ENCODE measurements around the gene ZSWIM4. TPM values are rescaled to one million over a fixed set of nuclear protein-coding genes. Genes with fewer than 3 reads are reported as not detected.

Gene ZSWIM4
- total and polyA plus RNA-seq, 10 of the 15 experiments (the other 5 are each of a cell fraction or from before 2014, with no cell fraction given) = 0.73 to 11.1 (median 1.8) TPM; not detected in 2

DNA sequence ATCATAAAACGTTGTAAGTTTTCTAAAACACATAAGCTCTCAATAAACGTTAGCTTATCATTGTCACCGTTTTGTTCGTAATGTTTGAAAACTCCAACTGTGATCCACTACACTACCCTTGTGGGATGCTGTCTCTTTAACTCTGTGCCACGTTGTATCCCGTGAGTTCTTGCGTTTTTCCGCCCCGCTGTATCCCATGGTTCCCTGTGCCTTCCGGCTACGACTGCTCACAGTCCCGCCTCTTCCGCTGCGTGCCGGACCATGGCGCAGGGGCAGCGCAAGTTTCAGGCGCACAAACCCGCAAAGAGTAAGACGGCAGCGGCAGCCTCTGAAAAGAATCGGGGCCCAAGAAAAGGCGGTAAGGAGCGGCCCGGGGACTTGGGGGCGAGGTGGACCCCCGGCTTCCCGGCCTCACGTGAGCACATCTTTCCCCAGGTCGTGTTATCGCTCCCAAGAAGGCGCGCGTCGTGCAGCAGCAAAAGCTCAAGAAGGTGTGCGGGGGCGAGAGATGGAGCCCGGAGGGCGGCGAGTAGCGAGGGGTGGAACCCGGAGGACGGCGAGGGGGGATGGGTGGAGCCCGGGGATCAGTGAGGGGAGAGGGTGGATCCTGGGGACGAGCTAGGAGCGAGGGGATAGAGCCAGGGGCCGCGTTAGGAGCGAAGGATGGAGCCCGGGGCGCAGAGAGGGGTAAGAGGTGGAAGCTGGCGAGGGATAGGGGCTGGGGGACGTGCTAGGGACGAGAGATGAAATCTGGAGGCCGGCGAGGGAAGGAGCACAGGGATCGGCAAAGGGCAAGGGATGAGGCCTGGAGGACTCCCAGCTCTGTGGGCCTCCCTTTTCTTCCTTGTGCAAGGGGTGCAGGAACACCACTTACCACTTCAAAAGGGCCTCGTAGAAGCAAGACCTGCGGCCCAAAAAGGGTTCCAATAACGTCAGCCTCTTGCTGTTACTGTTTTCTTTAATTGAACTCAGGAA, 20.7 kb upstream of the ZSWIM4 start, which contains the start of gene C19orf53 (continued):
- peak; percentile 96 for TF ChIP-seq SMAD5 (IDR thresholded peaks at IDR 0.05; ENCODE audit: low read depth)
- TF ChIP-seq ZNF622 (IDR thresholded peaks at IDR 0.05) = no peak
- peak; percentile 89; the same call in 1 of the 2 replicates for TF ChIP-seq TAF1 (IDR thresholded peaks at IDR 0.05; ENCODE audit: borderline replicate concordance, low read depth, low read length)
- TF ChIP-seq STAT3 (IDR thresholded peaks at IDR 0.05; ENCODE audit: low read depth, low read length) = 0 out of 2 replicates have a peak, but pooled peaks have one; percentile 82
- TF ChIP-seq HDAC2 (IDR thresholded peaks at IDR 0.05) = 0 out of 2 replicates have a peak, but pooled peaks have one; percentile 81
- TF ChIP-seq KAT2A (conservative IDR thresholded peaks at IDR 0.05; ENCODE audit: control insufficient read depth, low read depth, low read length) = no peak
- no peak for TF ChIP-seq CUX1 (IDR thresholded peaks at IDR 0.05; ENCODE audit: insufficient replicate concordance, low read depth, low read length)
- peak; percentile 97 for TF ChIP-seq ZBTB40 (IDR thresholded peaks at IDR 0.05; ENCODE audit: borderline replicate concordance)
- TF ChIP-seq, protein P1, sequence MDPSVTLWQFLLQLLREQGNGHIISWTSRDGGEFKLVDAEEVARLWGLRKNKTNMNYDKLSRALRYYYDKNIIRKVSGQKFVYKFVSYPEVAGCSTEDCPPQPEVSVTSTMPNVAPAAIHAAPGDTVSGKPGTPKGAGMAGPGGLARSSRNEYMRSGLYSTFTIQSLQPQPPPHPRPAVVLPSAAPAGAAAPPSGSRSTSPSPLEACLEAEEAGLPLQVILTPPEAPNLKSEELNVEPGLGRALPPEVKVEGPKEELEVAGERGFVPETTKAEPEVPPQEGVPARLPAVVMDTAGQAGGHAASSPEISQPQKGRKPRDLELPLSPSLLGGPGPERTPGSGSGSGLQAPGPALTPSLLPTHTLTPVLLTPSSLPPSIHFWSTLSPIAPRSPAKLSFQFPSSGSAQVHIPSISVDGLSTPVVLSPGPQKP (IDR thresholded peaks at IDR 0.05; ENCODE audit: low read depth, low read length) = peak; percentile 83
- TF ChIP-seq NBN (IDR thresholded peaks at IDR 0.05) = peak; percentile 91
- no peak; the same call in 1 of the 2 replicates for TF ChIP-seq RB1 (IDR thresholded peaks at IDR 0.05; ENCODE audit: borderline replicate concordance)
- peak; percentile 99 for TF ChIP-seq GABPA (IDR thresholded peaks at IDR 0.05; ENCODE audit: low read depth)
- TF ChIP-seq, protein P2, sequence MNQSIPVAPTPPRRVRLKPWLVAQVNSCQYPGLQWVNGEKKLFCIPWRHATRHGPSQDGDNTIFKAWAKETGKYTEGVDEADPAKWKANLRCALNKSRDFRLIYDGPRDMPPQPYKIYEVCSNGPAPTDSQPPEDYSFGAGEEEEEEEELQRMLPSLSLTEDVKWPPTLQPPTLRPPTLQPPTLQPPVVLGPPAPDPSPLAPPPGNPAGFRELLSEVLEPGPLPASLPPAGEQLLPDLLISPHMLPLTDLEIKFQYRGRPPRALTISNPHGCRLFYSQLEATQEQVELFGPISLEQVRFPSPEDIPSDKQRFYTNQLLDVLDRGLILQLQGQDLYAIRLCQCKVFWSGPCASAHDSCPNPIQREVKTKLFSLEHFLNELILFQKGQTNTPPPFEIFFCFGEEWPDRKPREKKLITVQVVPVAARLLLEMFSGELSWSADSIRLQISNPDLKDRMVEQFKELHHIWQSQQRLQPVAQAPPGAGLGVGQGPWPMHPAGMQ (IDR thresholded peaks at IDR 0.05; ENCODE audit: borderline replicate concordance) = no peak
- TF ChIP-seq HDGF (IDR thresholded peaks at IDR 0.05) = peak; percentile 65
- TF ChIP-seq TBL1XR1 (IDR thresholded peaks at IDR 0.05; ENCODE audit: low read depth, low read length) = 0 out of 2 replicates have a peak, but pooled peaks have one; percentile 48
- peak; percentile 95 for TF ChIP-seq YY1 (IDR thresholded peaks at IDR 0.05; ENCODE audit: low read depth, low read length)
- no peak for TF ChIP-seq SUZ12 (IDR thresholded peaks at IDR 0.05; ENCODE audit: unreplicated experiment)
- no peak for TF ChIP-seq ESRRA (IDR thresholded peaks at IDR 0.05; ENCODE audit: low read length)

Data from GM12878 (cell line).